HCT116 (cell line): ENCODE results near the gene MN1. TPM values are rescaled to one million over a fixed set of nuclear protein-coding genes. Genes with fewer than 3 reads are reported as not detected.

ENCODE experiments used
- ATAC-seq: fragments of 200-7000 bp; cut with Tn5 transposase; 2 replicates; pipeline ENCODE4 v1.9.1; 2020; ENCODE audit warnings: mild to moderate bottlenecking, moderate library complexity
- BruUV-seq: library from RNA; stranded (reverse); fragments of 400-500 nt; replicated peaks from 2 replicates; lab custom pipeline; 2021; lab: Mats Ljungman, UMichigan
- CTCF ChIA-PET: fragments of 300-600 bp; sonication (Branson Sonifier 250); formaldehyde crosslinking; loops from one replicate; lab custom pipeline; 2021; ENCODE audit warnings: antibody characterized with exemption; lab: Charles Lee
- POLR2A ChIA-PET: fragments of 300-600, 350-600 bp; sonication (Branson Sonifier 250); formaldehyde crosslinking; loops from one replicate; lab custom pipeline; 2021; ENCODE audit warnings: antibody characterized with exemption; lab: Charles Lee
- RAD21 ChIA-PET, 2 experiments: fragments of 300-600 bp; sonication (Branson Sonifier 250); formaldehyde crosslinking; loops; one replicate each; lab custom pipeline; 2023; ENCODE audit warnings: low total read pairs in 2 of 2; ENCODE audit not compliant: uncharacterized antibody in 2 of 2, unreplicated experiment in 2 of 2, low non-redundant PET in 1 of 2; lab: Charles Lee
- DNase-seq: peaks from one replicate; pipeline ENCODE4 v3.0.0-alpha.2; 2010; ENCODE audit warnings: low read depth, low spot score
- H2AFZ ChIP-seq: fragments of 200-600 bp; shearing (Covaris generic), sonication (generic); 2 replicates; pipeline ENCODE4 v1.6.1; 2017; ENCODE audit warnings: low read depth, mixed run types, mixed read lengths, antibody characterized with exemption, low read length; ENCODE audit not compliant: poor library complexity, severe bottlenecking
- H3K27ac ChIP-seq: 2 replicates; pipeline ENCODE4 v1.5.1; 2012; ENCODE audit warnings: low read depth, low read length
- H3K27me3 ChIP-seq: fragments of 200-600 bp; sonication (generic); 2 replicates; pipeline ENCODE4 v1.6.1; 2016; ENCODE audit warnings: mixed run types, low read length, mixed read lengths; ENCODE audit not compliant: insufficient read depth
- H3K36me3 ChIP-seq, 2 experiments: fragments of 200-500 bp in 1 of 2; fragments of 200-600 bp in 1 of 2; sonication (Bioruptor generic) in 1 of 2; sonication (generic) in 1 of 2; 2 replicates each; pipeline versions ENCODE4 v1.5.1 to v1.6.1; 2014 to 2016; ENCODE audit warnings: low read length in 2 of 2, inconsistent platforms in 1 of 2, mixed read lengths in 1 of 2, mixed run types in 1 of 2; ENCODE audit not compliant: insufficient read depth in 2 of 2, control insufficient read depth in 1 of 2
- H3K4me1 ChIP-seq, 2 experiments: fragments of 200-600 bp in 1 of 2; sonication (generic) in 1 of 2; 2 replicates each; pipeline versions ENCODE4 v1.5.1 to v1.6.1; 2012 to 2017; ENCODE audit warnings: low read length in 2 of 2, inconsistent platforms in 1 of 2, mild to moderate bottlenecking in 1 of 2, mixed read lengths in 1 of 2, mixed run types in 1 of 2, moderate library complexity in 1 of 2; ENCODE audit not compliant: insufficient read depth in 2 of 2, control insufficient read depth in 1 of 2
- H3K4me2 ChIP-seq: fragments of 200-600 bp; sonication (generic); 2 replicates; pipeline ENCODE4 v1.6.1; 2017; ENCODE audit warnings: mixed run types, low read length, mixed read lengths
- H3K4me3 ChIP-seq, 2 experiments: fragments of 200-600 bp in 1 of 2; sonication (generic) in 1 of 2; replicated peaks in 1 of 2; 2 replicates each; pipeline ENCODE4 v1.5.1; 2011 to 2016; ENCODE audit warnings: low read length in 2 of 2, control low read depth in 1 of 2, low read depth in 1 of 2, mild to moderate bottlenecking in 1 of 2, mixed read lengths in 1 of 2, mixed run types in 1 of 2
- H3K79me2 ChIP-seq: fragments of 200-600 bp; sonication (generic); 2 replicates; pipeline ENCODE4 v1.6.1; 2017; ENCODE audit warnings: mild to moderate bottlenecking, mixed run types, low read length, moderate library complexity, mixed read lengths; ENCODE audit not compliant: insufficient read depth
- H3K9ac ChIP-seq: fragments of 200-600 bp; sonication (generic); 2 replicates; pipeline ENCODE4 v1.6.1; 2016; ENCODE audit warnings: low read length, mixed read lengths
- H3K9me2 ChIP-seq: fragments of 200-600 bp; sonication (generic), shearing (Covaris generic); 2 replicates; pipeline ENCODE4 v1.6.1; 2017; ENCODE audit warnings: mixed run types, mild to moderate bottlenecking, moderate library complexity; ENCODE audit not compliant: insufficient read depth
- H3K9me3 ChIP-seq, 2 experiments: fragments of 200-500 bp in 1 of 2; fragments of 200-600 bp in 1 of 2; sonication (Bioruptor generic) in 1 of 2; sonication (generic) in 1 of 2; 2 replicates each; pipeline ENCODE4 v1.6.1; 2014 to 2017; ENCODE audit warnings: low read length in 2 of 2, mixed read lengths in 2 of 2, inconsistent platforms in 1 of 2, low read depth in 1 of 2, mild to moderate bottlenecking in 1 of 2, mixed run types in 1 of 2, moderate library complexity in 1 of 2; ENCODE audit not compliant: control insufficient read depth in 1 of 2, insufficient read depth in 1 of 2
- H4K20me1 ChIP-seq: fragments of 200-600 bp; sonication (generic), shearing (Covaris generic); 2 replicates; pipeline ENCODE4 v1.6.1; 2017; ENCODE audit warnings: mixed run types, mild to moderate bottlenecking, moderate library complexity; ENCODE audit not compliant: insufficient read depth
- CBX3 ChIP-seq: IDR thresholded peaks from 2 replicates; pipeline ENCODE4 v1.6.1; 2012; ENCODE audit warnings: low read depth
- CEBPB ChIP-seq: IDR thresholded peaks from 2 replicates; pipeline ENCODE4 v1.6.1; 2012; ENCODE audit warnings: low read depth
- ELF1 ChIP-seq: IDR thresholded peaks from 2 replicates; pipeline ENCODE4 v1.6.1; 2012; ENCODE audit warnings: low read depth, borderline replicate concordance
- POLR2AphosphoS5 ChIP-seq: IDR thresholded peaks from 2 replicates; pipeline ENCODE4 v1.6.1; 2011; ENCODE audit warnings: mild to moderate bottlenecking, low read depth, low read length, moderate library complexity
- SRF ChIP-seq: IDR thresholded peaks from 2 replicates; pipeline ENCODE4 v1.6.1; 2012; ENCODE audit warnings: low read depth
- TCF7L2 ChIP-seq: IDR thresholded peaks from 2 replicates; pipeline ENCODE4 v1.7.0; 2011; ENCODE audit warnings: borderline replicate concordance, inconsistent platforms; ENCODE audit not compliant: insufficient read depth, insufficient read length; ENCODE audit errors: extremely low read depth
- YY1 ChIP-seq: IDR thresholded peaks from 2 replicates; pipeline ENCODE4 v1.6.1; 2011; ENCODE audit warnings: low read length, low read depth, moderate library complexity, mild to moderate bottlenecking; ENCODE audit not compliant: insufficient replicate concordance; ENCODE audit errors: extremely low read depth
- ZFX ChIP-seq: fragments of 450-650 bp; IDR thresholded peaks from 2 replicates; pipeline ENCODE4 v1.6.1; 2017
- intact Hi-C: fragments of 100-400 bp; cut with micrococcal nuclease; formaldehyde crosslinking; loops from 2 replicates; pipeline ENCODE4 v1.10.0; 2022
- total RNA-seq: library from RNA; stranded (reverse); gene quantifications from one replicate; pipeline ENCODE4 v1.2.1, GENCODE V29; 2021; ENCODE audit not compliant: unreplicated experiment

MN1 gene
- total RNA-seq, 1 experiment from 2014 or later = 2.9 TPM

- H3K79me2 ChIP-seq = no peaks in the 10 kb centered on the region
- no TSS peak for BruUV-seq
- POLR2A ChIA-PET = no interaction called here
Measured at GRCh38 chr22:27755521-27756211, 45.9 kb downstream of the MN1 start.

GRCh38 chr22:27754888-27755480 is 46.6 kb downstream of the MN1 start:
- ATAC-seq = no peak
- POLR2A ChIA-PET = no interaction called here
- H4K20me1 ChIP-seq = no peaks in the 10 kb centered on the region

More at GRCh38 chr22:27755521-27756211, 45.9 kb downstream of the MN1 start:
- ATAC-seq = no peak
- no peak overlapping the region for H3K4me3 ChIP-seq
- H3K36me3 ChIP-seq = no peaks in the 10 kb centered on the region
- no peaks in the 10 kb centered on the region for H3K9me2 ChIP-seq
- CTCF ChIA-PET = no interaction called here
- H3K9me3 ChIP-seq = no peaks in the 10 kb centered on the region
- H3K27ac ChIP-seq = no peak overlapping the region
- intact Hi-C loops = no loop called here
- no peak overlapping the region for H3K9ac ChIP-seq
- peaks cover 0 to 9% of the 10 kb centered on the region in 2 experiments; a peak in 2 of 4 replicates for H3K4me1 ChIP-seq
- H2AFZ ChIP-seq = no peak overlapping the region
- no peak for TF ChIP-seq CEBPB
- TF ChIP-seq YY1 = no peak
- TF ChIP-seq POLR2AphosphoS5 = no peak
- no peak for TF ChIP-seq TCF7L2
- no peak for TF ChIP-seq CBX3
- no peak for TF ChIP-seq ZFX
- no peak for TF ChIP-seq ELF1
- TF ChIP-seq, all 23 proteins: peak for 0
- Histone ChIP-seq H3K27me3 (no peaks in the 10 kb centered on the region), H4K20me1 (no peaks in the 10 kb centered on the region), H3K4me2 (no peak overlapping the region)
- no peak for DNase-seq
- RAD21 ChIA-PET = no interaction called here

More at GRCh38 chr22:27754888-27755480, 46.6 kb downstream of the MN1 start:
- Histone ChIP-seq H3K79me2 (no peaks in the 10 kb centered on the region), H3K36me3 (no peaks in the 10 kb centered on the region; a peak in 1 of 4 replicates), H3K4me2 (no peak overlapping the region), H3K27me3 (no peaks in the 10 kb centered on the region), H3K4me1 (peaks cover 0 to 9% of the 10 kb centered on the region in 2 experiments; a peak in 2 of 4 replicates), H3K9ac (no peak overlapping the region), H3K9me2 (no peaks in the 10 kb centered on the region), H2AFZ (no peak overlapping the region), H3K9me3 (no peaks in the 10 kb centered on the region), H3K4me3 (no peak overlapping the region), H3K27ac (no peak overlapping the region)
- CTCF ChIA-PET = no interaction called here
- no peak for DNase-seq
- intact Hi-C loops = no loop called here
- no peak for TF ChIP-seq SRF
- no peak for TF ChIP-seq ELF1
- no peak for TF ChIP-seq YY1
- no TSS peak for BruUV-seq
- RAD21 ChIA-PET = no interaction called here
